GM18520 (cell line): ENCODE measurements around the gene ADPRM.
"Not testable (repeated sequence)": the region's sequence is repeated elsewhere in the genome, so short reads cannot be mapped to it uniquely, and the experiment has no call there.

ENCODE experiments used
- ATAC-seq: cut with Tn5 transposase; IDR thresholded peaks from one replicate; pipeline ENCODE4 v1.9.1; 2021; ENCODE audit not compliant: unreplicated experiment

ADPRM gene

DNA sequence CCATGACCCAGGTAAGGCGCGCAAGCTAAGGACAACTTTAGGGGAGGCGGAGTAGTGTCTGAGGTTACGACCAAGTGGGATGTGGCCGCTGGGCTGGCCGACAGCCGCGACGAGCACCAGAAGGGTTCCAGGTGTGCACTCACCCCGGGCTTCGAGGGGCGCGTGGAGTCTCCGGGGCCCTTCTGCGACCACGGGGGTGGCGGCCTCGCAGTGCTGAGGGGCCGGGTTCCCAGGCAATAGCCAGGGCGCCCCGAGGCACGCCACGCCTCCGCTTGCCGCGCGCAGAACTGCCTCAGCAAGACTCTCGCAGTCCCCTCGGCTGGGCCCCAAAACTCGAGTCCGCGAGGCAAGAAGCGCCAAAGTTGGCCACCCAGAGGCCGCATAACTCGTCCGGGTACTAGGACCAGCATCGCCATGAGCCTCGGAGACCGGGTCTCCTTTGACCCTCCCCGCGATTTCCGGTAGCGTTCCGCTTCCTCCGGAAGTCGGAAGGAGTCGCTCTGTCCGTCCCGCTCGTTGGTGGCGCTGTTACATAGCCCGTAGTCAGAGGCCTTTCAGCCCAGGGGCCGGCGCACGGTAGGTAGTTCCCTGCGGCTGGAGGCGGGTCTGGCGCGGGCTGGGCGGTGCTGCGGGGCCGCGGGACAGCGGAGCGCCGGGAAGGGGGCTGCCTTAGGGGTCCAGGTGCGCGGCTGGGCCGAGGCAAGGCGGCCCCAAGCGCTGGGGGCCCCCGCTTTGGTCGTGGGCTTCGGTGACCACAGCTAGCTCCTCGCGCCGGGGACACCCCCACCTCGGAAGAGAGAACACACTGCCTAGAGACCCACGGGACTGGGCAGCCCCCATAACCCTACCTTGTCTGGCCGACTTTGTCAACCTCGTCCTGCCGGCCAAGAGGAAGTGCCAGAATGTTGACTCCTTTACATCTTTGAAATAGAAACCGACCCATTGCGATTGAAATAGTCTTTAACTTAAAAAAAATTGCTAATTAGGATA is at the start of gene ADPRM, which contains the start of gene SCO1:
Gene ADPRM, plus strand, starts transcription at position 503 of the 990 bp plus-strand sequence. CDS start 7,333 bp downstream, outside the sequence.
Gene SCO1, minus strand, starts transcription at position 442 of the 990 bp plus-strand sequence. Its CDS starts 26 bp downstream, at position 416.
- ATAC-seq, result peak; percentile 91

DNA sequence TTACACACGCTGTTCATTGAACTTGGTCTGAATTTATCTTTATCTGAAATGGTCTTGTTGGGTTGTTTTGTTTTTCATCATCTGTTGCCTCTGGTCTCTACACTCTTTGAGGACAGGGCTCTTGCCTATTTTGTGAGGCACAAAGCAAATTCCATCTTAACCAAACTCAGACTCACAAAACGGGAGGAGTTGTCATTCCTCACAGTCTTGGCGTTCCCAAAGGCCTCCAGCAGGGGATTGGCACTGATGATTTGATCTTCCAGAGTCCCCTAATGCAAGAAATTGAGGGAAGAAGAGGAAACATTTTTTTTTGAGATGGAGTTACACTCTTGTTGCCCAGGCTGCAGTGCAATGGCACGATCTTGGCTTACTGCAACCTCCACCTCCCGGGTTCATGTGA is 49.0 kb upstream of the ADPRM start:
- no peak for ATAC-seq

GRCh38 chr17:10648956-10649355 is 48.4 kb upstream of the ADPRM start:
- no peak for ATAC-seq

- ATAC-seq, result no peak
These were observed 47.8 kb upstream of the ADPRM start for GRCh38 chr17:10649602-10650001.

DNA sequence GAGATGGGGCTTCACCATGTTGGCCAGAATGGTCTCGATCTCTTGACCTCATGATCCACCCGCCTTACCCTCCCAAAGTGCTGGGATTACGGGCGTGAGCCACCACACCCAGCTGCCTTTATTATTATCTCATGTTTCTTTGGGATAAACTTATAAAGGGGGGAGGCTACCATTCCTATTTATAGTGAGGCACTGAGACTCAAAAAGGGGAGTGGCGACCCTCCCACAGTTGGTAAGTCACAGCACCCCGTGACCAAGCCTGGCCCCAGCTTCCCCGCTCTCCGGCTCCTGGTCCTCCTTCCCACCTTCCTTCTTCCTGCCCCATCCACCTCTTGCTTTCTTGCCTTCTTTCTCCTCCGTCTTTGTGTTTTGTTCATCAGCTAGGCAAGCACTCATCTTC is 45.5 kb upstream of the ADPRM start:
- ATAC-seq, result no peak

DNA sequence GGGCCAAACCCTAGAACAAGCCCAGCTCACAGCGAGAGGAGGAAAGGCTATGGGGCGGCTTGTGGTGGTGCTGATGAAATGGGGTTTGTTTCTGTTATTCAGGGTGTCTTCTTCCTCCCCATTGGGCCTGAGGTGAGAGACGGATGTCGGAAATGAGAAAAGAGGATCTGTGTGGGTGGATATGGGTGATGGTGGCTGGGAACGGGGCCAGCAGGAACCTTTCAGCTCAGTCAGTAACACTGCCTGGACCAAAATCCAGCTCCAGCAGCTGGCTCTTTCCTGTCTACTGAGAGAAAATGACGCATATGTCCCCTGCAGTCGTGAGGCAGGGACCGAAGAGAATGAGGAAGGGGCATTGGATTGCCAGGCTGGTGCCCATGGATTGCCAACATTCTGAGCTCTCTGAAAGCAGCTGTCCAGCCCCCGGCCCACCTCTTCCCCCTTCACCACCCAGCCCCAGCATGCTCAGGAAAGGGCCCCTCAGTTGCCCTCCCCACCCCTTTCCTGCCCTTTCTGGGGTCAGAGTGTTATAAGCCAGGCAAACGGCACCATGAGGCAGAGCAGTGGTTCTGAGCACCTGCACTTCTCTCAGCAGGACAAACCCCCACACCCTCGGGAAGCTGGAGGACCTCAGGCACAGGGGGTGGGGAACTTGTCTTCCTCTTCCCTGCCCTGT is 44.3 kb upstream of the ADPRM start:
- ATAC-seq, result no peak

DNA sequence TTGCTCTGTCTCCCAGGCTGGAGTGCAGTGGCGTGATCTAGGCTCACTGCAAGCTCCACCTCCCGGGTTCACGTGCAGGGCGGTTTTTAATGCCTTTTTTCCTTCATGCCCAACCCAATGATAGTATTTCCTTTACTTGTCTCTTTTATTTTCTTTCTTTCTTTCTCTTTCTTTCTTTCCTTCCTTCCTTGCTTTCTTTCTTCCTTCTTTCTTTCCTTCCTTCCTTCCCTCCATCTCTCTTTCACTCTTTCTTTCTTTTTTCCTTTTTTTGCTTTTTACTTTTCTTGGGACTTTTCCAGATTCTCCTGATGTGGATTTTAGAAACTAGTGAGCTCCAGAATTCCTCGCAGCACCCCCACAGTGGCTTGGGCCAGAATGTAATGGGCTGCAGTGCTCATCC is 43.4 kb upstream of the ADPRM start:
- no peak for ATAC-seq

DNA sequence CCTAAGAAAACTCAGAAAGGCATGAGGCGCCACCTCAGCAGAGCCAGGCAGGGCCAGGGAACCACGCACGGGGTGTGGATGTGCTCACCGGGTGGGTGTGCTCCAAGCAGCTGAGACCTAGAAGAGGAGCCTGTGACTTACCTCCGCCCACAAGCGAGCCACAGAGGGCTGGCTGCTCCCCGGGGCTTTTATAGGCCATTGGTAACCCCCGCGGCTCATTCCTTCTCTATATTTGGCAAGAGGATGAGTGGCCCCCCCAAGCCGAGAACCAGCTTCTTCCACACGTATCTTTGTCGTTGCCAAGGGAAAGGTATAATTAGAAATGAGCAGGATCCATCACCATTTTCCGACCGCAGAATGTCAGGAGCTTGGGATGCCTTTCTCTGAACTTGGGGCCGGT is 40.2 kb upstream of the ADPRM start, which contains the start of gene MYH3:
Gene MYH3, minus strand, starts transcription at position 162 of the 400 bp plus-strand sequence. CDS start 2,245 bp downstream, outside the sequence.
- no peak for ATAC-seq

DNA sequence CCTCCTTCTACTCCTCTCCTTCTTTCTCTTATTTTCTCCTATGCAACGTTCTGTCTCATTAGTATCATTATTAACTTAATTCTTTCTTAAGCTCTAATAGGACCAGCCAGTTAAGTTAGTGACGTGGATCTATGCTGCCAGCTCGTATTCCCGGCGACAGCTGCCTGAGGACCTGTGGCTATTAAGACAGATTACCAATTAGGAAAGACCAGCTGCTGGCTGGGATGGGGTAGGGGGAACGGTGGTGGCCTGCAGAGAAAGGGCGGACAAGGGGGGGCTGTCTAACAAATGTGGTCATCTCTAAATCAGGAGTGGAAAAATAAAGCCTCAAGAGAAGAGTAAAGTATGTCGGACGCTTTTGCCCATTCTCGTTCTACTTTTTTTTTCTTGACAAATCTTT is 39.5 kb upstream of the ADPRM start:
- ATAC-seq, result no peak

GRCh38 chr17:10661437-10661836 is 36.0 kb upstream of the ADPRM start:
- ATAC-seq, result no peak

- ATAC-seq, result no peak
These were observed 34.2 kb upstream of the ADPRM start for GRCh38 chr17:10663231-10663630.

- no peak for ATAC-seq
These were observed 32.8 kb upstream of the ADPRM start for GRCh38 chr17:10664571-10664970.

DNA sequence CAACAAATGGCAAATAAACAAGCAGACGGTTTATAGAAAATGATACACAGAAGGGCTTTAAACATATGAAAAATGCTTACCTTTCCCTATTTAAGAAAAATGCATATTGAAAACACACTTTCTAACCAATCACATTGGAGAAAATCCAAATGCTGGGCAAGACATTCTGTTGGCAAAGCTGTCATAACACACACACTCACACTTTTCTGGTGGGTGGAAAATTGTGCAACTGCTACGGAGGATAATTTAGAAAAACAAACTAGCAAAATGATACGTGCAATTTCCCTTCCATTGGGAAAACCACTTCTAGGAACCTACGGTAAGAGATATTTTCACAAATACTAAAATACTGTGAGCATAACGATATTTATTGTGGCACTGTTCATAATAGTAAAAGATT is 30.5 kb upstream of the ADPRM start:
- no peak for ATAC-seq

GRCh38 chr17:10668775-10669174 is 28.6 kb upstream of the ADPRM start:
- no peak for ATAC-seq

DNA sequence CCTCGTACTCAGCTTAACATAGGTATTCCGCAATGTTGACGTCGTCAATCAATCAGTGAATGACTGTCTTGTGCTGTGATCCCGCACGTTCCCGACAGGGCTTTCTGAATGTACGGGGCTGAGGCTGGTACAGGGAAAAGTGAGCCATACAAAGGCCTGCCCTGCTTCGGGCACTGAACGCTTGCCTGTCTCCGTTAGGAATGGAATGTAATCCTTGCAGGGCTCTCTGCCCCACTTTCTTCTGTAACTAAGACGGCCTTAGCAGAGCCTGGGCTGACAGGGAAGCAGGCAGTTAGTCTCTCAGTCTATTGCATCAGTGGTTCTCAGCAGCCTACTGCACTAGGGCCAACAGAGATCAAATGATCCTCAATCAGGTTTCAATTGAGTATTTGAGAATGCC is 24.1 kb upstream of the ADPRM start:
- no peak for ATAC-seq

- ATAC-seq, result no peak
These were observed 22.7 kb upstream of the ADPRM start for GRCh38 chr17:10674704-10675103.

GRCh38 chr17:10681866-10682446 is 15.4 kb upstream of the ADPRM start:
- ATAC-seq, result no peak

DNA sequence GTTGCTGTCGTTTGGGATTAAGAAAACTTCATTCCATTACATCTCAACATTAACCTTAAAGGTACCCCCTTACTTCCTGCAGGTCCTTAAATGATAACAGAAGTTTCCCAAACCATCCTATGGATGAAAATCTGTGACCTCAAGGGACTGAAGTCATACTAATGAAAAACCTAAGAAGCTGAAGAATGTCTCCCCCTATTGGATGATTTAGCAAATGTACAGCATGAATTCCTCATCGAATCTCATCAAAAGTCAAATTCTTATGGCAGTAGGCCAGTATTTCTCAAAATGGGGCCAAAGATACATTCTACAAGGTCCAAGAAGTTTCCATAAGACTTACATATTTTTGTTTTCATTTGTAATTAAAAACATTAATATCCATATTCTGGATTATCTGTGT is 13.5 kb upstream of the ADPRM start:
- no peak for ATAC-seq

DNA sequence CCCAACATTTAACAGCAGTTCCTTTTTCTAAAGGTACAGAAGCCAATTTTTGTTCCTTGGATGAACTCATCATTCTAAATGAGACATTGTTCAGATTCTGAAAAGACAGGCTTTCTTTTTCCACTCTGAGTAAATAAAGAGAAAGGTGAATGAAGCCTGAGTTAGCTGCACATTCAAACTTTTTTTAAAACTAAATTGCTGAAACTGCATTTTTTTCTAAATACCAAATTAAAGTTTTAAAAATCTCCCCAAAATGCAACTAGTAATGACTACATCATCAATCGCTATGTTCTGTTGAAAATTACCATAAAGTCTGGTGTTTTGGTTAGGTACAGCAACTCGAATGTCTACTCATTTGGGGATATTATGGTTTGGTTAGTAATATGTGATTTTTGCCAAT is 9.9 kb upstream of the ADPRM start:
- ATAC-seq, result no peak

DNA sequence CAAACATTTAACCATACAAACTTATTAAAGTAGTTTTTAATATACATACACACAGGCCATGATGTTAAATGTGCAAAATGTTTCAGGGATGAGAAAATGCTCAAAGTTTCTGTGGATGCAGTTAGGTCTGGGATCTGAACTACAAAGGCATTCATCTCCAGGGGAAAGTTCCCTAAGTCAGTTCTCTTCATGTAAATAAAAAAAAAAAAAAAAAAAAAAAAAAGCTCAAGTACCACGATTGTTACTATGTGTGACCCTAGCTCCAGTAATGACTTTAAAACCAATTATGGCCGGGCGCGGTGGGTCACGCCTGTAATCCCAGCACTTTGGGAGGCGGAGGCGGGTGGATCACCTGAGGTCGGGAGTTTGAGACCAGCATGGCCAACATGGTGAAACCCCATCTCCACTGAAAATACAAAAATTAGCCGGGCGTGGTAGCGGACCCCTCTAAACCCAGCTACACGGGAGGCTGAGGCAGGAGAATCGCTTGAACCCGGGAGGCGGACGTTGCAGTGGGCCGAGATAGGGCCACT is 1.5 kb upstream of the ADPRM start:
- ATAC-seq, result not testable (repeated sequence)
